ENCODE results near the gene EIF6.

- no peak for TF ChIP-seq CTCF (tag by site-specific recombination; IDR thresholded peaks at IDR 0.05)
- TF ChIP-seq KLF9 (tag by site-specific recombination; IDR thresholded peaks at IDR 0.05; ENCODE audit: low read depth), result no peak
- TF ChIP-seq ZNF707 (tag by site-specific recombination; IDR thresholded peaks at IDR 0.05), result no peak
- no peak for TF ChIP-seq ZNF362 (tag by site-specific recombination; IDR thresholded peaks at IDR 0.05)
- TF ChIP-seq PBX3 (CRISPR knock-in tag; IDR thresholded peaks at IDR 0.05), result no peak
- TF ChIP-seq PATZ1 (tag by site-specific recombination; IDR thresholded peaks at IDR 0.05), result no peak
- TF ChIP-seq ZBTB11 (tag by site-specific recombination; conservative IDR thresholded peaks at IDR 0.05; ENCODE audit: low read depth), result no peak
- no peak for TF ChIP-seq ZNF223 (tag by site-specific recombination; IDR thresholded peaks at IDR 0.05)
- TF ChIP-seq ZNF121 (tag by site-specific recombination; IDR thresholded peaks at IDR 0.05), result no peak
- no peak for TF ChIP-seq KLF17 (tag by site-specific recombination; IDR thresholded peaks at IDR 0.05)
Measured at GRCh38 chr20:35328095-35328685, 43.6 kb upstream of the EIF6 start.

Measured in HEK293 (cell line).